Subcutaneous adipose tissue (tissue), 4 donors: ENCODE measurements around the gene UCN. TPM values are rescaled to one million over a fixed set of nuclear protein-coding genes. Genes with fewer than 3 reads are reported as not detected.

ENCODE experiments used
- total RNA-seq, 4 donors: library from RNA; depleted of rRNA; stranded (reverse); fragments of >200 nt; gene quantifications; one replicate each; pipeline ENCODE4 v1.1.0, GENCODE V29; 2016
- TF ChIP-seq, protein P1 (sequence below): fragments of 450-650 bp; IDR thresholded peaks from one replicate; pipeline ENCODE4 v1.5.1; 2016; ENCODE audit warnings: low read depth, mild to moderate bottlenecking, control low read depth, antibody characterized with exemption, moderate library complexity

Gene UCN
- total RNA-seq, 4 donors from 2014 or later = 1.7 to 3.4 (median 2.9) TPM; not detected in 1

DNA sequence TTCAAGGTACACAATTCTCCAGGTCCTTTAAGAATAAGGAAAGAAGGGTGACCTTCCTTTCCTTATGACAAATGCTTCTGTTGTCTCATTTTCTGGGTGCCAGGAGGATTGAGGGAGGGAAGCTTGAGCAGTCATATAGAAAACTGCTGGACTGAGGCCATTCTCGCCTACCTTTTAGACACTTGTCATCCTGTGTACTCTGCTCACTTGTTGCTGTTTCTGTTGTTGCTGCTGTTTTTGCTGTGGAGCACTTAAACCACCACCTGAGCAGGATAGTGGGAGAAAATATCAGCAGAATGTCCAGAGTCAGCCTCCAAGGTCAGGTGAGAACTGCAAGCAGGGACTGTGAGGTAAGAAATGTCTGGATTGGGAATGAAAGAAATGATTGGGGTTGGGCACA lies 30.2 kb downstream of the UCN start:
- TF ChIP-seq, protein P1, sequence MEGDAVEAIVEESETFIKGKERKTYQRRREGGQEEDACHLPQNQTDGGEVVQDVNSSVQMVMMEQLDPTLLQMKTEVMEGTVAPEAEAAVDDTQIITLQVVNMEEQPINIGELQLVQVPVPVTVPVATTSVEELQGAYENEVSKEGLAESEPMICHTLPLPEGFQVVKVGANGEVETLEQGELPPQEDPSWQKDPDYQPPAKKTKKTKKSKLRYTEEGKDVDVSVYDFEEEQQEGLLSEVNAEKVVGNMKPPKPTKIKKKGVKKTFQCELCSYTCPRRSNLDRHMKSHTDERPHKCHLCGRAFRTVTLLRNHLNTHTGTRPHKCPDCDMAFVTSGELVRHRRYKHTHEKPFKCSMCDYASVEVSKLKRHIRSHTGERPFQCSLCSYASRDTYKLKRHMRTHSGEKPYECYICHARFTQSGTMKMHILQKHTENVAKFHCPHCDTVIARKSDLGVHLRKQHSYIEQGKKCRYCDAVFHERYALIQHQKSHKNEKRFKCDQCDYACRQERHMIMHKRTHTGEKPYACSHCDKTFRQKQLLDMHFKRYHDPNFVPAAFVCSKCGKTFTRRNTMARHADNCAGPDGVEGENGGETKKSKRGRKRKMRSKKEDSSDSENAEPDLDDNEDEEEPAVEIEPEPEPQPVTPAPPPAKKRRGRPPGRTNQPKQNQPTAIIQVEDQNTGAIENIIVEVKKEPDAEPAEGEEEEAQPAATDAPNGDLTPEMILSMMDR = no peak

GRCh38 chr2:27275211-27276150 lies 32.8 kb downstream of the UCN start, which contains the start of gene DNAJC5G:
TSS of gene DNAJC5G (plus strand) at chr2:27275433. CDS start at chr2:27276729, 1,296 bp downstream.
- TF ChIP-seq, protein P1 = no peak

- TF ChIP-seq, protein P1 = no peak
These were observed 36.5 kb downstream of the UCN start for GRCh38 chr2:27271631-27272340.

GRCh38 chr2:27270670-27271069 lies 37.6 kb downstream of the UCN start:
- TF ChIP-seq, protein P1 = no peak

DNA sequence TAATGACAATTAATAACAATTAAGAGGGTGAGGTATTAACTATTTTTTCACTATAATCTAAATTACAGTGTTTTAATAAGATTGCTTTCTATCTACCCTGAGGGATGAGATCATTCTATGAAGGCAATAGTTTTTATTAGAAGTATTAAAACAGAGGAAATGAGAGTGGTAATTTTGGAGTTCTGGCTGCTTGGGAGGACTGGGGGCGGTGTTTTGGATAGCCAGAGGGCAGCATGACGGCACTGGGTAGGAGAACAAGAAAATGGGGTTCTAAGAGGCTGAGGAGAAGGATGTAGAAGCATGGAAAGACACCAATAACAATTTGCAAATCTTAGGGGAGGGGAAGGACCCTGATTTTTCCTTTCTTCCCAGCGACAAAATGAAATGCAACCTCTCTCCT lies 38.1 kb downstream of the UCN start:
- TF ChIP-seq, protein P1 = no peak

GRCh38 chr2:27265536-27265870 lies 42.7 kb downstream of the UCN start:
- TF ChIP-seq, protein P1 = no peak
